ENCODE measurements around the gene HIVEP2.

DNA sequence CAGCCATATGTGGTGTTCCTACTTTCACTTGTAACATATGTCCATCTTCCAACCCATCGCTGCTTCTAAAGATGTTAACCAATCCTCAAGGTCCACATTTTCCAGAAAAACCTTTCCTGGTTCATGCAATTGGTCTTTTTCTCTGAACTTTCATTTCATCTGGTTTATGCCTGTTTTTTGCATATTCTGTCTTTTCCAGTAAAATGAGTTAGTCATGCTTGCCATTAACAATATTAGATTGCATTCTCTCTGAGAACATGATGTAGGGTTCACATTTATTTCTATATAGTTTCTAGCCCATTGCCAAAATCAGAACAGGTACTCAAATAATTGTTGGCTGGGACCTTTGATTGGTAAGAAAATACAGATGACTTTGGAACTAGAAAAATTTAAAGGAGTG is 36.7 kb downstream of the HIVEP2 start:
- TF ChIP-seq CTCF (IDR thresholded peaks at IDR 0.05) (no peak), POLR2A (IDR thresholded peaks at IDR 0.05) (no peak)

Measured in lower leg skin (tissue), 3 donors.